ENCODE results near the gene CCDC12. TPM values are rescaled to one million over a fixed set of nuclear protein-coding genes. Genes with fewer than 3 reads are reported as not detected.

Gene CCDC12
- total RNA-seq, 4 donors from 2014 or later, result 4.1 to 92.0 (median 41.2) TPM

DNA sequence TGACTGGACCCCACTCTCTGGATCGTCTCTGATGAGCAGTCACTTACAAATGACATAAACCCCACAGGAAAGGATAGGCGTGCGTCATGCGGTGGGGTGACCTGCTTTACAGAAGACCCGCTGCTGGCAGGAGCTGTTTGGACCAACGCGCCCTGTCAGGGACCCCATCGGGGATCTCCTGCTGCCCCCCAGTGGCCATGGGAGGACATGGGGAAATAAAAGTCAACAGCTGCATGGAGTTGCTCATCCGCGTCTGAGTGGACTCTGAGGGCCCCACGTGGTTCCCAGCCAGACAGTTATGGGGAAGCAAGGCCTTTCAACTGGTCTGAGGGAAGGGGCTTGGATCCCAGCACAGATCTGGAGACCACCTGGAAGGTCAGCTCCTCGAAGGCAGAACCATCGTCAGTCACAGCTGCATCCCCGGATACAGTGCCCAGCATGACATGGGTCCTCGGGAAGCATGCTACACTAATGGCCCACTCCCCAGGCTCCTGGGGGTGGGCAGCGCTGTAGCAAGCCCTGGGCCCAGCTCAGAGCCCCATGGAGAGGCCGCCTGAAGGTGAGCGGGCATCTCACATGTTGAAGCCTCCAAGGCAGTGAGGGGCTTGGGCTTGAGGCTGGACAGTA is 66.9 kb downstream of the CCDC12 start:
- DNase-seq, result peak; percentile 83 to 86
- H3K27ac ChIP-seq, result no peak overlapping the region
- H3K4me1 ChIP-seq, result peaks cover 0 to 8% of the 10 kb centered on the region in 2 donors
- H3K27me3 ChIP-seq, result no peaks in the 10 kb centered on the region
- no peaks in the 10 kb centered on the region for H3K9me3 ChIP-seq
- no peak overlapping the region for H3K4me3 ChIP-seq
- TF ChIP-seq, protein P1, sequence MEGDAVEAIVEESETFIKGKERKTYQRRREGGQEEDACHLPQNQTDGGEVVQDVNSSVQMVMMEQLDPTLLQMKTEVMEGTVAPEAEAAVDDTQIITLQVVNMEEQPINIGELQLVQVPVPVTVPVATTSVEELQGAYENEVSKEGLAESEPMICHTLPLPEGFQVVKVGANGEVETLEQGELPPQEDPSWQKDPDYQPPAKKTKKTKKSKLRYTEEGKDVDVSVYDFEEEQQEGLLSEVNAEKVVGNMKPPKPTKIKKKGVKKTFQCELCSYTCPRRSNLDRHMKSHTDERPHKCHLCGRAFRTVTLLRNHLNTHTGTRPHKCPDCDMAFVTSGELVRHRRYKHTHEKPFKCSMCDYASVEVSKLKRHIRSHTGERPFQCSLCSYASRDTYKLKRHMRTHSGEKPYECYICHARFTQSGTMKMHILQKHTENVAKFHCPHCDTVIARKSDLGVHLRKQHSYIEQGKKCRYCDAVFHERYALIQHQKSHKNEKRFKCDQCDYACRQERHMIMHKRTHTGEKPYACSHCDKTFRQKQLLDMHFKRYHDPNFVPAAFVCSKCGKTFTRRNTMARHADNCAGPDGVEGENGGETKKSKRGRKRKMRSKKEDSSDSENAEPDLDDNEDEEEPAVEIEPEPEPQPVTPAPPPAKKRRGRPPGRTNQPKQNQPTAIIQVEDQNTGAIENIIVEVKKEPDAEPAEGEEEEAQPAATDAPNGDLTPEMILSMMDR (IDR thresholded peaks at IDR 0.05), result peak; percentile 85 to 89 (median 88)
- no peak for TF ChIP-seq POLR2A (IDR thresholded peaks at IDR 0.05)
- intact Hi-C loops (cut with DNase I; ENCODE audit: low total_unique reads), result loop anchor here (5.0 kb wide), 1 partner anchor 202 kb away; no protein-coding TSS in a partner anchor
- no peaks in the 10 kb centered on the region for H3K36me3 ChIP-seq

DNA sequence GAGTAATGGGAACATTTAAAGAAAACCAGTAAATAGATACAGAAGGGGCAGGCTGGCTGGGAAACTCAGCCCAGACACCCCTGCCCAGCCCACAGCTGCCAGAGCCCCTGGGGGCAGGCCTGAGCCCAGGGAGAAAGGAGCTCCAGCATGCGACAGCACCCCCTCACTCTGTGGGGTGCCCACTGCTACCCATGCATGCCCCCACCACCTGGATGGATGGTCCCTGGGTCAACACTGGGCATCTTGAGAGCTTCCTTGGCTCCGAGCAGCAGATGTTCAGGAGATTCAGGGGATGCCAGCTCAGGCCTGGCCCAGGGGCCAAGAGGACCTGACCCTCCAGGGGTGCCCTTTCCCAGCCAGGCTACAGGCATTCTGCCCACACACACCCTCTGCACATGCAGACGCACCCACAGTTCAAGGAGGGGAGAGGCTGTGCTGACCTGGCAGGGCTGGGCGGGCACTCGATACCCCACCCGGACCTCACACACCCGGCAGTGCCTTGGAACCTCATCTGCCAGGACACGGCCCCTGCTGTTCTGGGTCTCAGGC is 67.5 kb downstream of the CCDC12 start:
- no peak for TF ChIP-seq POLR2A (IDR thresholded peaks at IDR 0.05)
- TF ChIP-seq, protein P1 (IDR thresholded peaks at IDR 0.05), result no peak
- intact Hi-C loops (cut with DNase I; ENCODE audit: low total_unique reads), result loop anchor here (5.0 kb wide), 1 partner anchor 202 kb away; no protein-coding TSS in a partner anchor
- H3K27ac ChIP-seq, result no peak overlapping the region
- H3K36me3 ChIP-seq, result no peaks in the 10 kb centered on the region
- no peak overlapping the region for H3K4me3 ChIP-seq
- peaks cover 0 to 8% of the 10 kb centered on the region in 2 donors for H3K4me1 ChIP-seq
- no peaks in the 10 kb centered on the region for H3K9me3 ChIP-seq
- peak in 1 of 2 donors; percentile 23 for DNase-seq
- H3K27me3 ChIP-seq, result no peaks in the 10 kb centered on the region

DNA sequence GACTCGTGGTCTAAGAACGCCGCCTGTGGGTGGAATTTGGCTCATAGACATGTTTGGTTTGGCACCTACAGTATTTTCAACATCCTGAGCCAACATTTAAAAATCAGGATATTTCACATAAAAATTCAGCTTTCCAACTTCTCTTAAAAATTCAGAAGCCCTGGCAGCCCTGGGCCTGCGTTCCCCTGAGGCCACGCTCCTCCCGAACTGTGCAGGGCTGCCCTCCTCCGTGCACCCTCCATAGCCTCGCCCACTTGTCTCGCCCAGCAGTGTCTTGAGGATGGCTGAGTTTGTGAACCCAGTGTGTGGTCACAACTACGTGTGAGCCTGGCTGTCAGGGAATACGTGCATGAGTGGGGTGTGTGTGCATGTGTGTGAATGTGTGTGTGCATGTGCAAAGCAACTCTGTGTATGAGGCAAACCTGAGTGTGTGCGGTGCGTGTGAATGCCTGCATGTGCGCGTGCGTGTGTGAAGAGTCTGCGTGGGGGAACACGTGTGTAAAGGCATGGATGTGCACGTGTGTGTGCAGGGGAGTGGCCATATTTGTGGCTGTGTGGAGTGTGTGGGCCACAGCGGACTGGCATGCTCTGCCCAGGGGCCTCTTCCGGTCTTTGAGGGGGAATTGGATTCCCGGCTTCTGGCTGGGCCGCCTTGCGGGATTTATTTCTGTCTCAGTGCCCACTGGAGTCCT is 68.1 kb downstream of the CCDC12 start:
- intact Hi-C loops (cut with DNase I; ENCODE audit: low total_unique reads), result loop anchor here (5.0 kb wide), 1 partner anchor 201 kb away; no protein-coding TSS in a partner anchor
- DNase-seq, result peak in 1 of 2 donors; percentile 22

DNA sequence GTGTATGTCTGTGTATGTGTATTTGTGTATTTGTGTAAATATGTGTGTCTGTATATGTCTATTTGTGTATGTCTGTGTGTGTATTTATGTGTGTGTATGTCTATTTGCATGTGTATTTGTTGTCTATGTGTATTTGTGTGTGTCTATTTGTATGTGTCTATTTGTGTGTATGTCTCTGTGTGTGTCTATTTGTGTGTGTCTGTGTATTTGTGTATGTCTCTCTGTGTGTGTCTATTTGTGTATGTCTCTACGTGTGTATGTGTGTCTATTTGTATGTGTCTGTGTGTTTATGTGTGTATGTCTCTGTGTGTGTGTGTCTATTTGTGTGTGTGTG is 68.6 kb downstream of the CCDC12 start:
- no peak overlapping the region for H3K27ac ChIP-seq
- TF ChIP-seq POLR2A (IDR thresholded peaks at IDR 0.05), result no peak
- TF ChIP-seq, protein P1 (IDR thresholded peaks at IDR 0.05), result no peak
- H3K9me3 ChIP-seq, result no peaks in the 10 kb centered on the region
- peaks cover 0 to 8% of the 10 kb centered on the region in 2 donors for H3K4me1 ChIP-seq
- no peak for DNase-seq
- intact Hi-C loops (cut with DNase I; ENCODE audit: low total_unique reads), result loop anchor here (5.0 kb wide), 1 partner anchor 201 kb away; no protein-coding TSS in a partner anchor
- H3K4me3 ChIP-seq, result no peak overlapping the region
- no peaks in the 10 kb centered on the region for H3K27me3 ChIP-seq
- H3K36me3 ChIP-seq, result no peaks in the 10 kb centered on the region

More for the DNA sequence above, 68.1 kb downstream of the CCDC12 start:
- Histone ChIP-seq H3K27me3 (no peaks in the 10 kb centered on the region), H3K4me1 (peaks cover 0 to 8% of the 10 kb centered on the region in 2 donors), H3K4me3 (no peak overlapping the region), H3K9me3 (no peaks in the 10 kb centered on the region), H3K27ac (no peak overlapping the region), H3K36me3 (no peaks in the 10 kb centered on the region)
- TF ChIP-seq POLR2A (IDR thresholded peaks at IDR 0.05), result no peak
- TF ChIP-seq, protein P1 (IDR thresholded peaks at IDR 0.05), result peak in 3 of 4 experiments; percentile 13 to 48 (median 34)

DNA sequence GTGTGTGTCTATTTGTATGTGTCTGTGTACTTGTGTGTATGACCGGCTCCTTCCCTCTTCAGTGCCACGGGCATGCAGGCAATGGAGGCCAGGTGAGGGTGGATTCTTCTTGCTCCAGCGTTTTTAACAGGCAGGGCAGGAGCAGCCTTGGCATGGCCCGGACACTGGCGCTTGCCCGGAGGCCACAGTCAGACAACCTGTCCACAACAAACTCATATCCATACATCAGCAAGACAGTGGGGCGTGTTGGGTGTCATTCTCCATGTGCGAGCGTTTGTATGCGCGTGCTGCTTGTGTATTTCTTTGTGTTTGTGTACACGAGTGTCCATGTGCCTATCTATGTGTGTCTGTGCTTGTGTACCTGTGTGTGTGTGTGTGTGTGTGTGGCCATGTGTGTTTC is 69.3 kb downstream of the CCDC12 start:
- no peaks in the 10 kb centered on the region for H3K9me3 ChIP-seq
- intact Hi-C loops (cut with DNase I; ENCODE audit: low total_unique reads), result loop anchor here (5.0 kb wide), 1 partner anchor 200 kb away; no protein-coding TSS in a partner anchor
- H3K27ac ChIP-seq, result no peak overlapping the region
- no peaks in the 10 kb centered on the region for H3K27me3 ChIP-seq
- TF ChIP-seq, protein P1 (IDR thresholded peaks at IDR 0.05), result no peak
- no peak for TF ChIP-seq POLR2A (IDR thresholded peaks at IDR 0.05)
- DNase-seq, result no peak
- peaks cover 0 to 8% of the 10 kb centered on the region in 2 donors for H3K4me1 ChIP-seq
- H3K36me3 ChIP-seq, result no peaks in the 10 kb centered on the region
- no peak overlapping the region for H3K4me3 ChIP-seq

Data from uterus (tissue), 4 donors.